GM18873 (cell line): Measurements from ENCODE around the gene CRYL1.

Experiments used
- ATAC-seq: cut with Tn5 transposase; IDR thresholded peaks from one replicate; pipeline ENCODE4 v1.9.1; 2021; ENCODE audit warnings: mild to moderate bottlenecking, moderate library complexity, moderate number of reproducible peaks; ENCODE audit not compliant: unreplicated experiment, low FRiP score

Gene CRYL1

DNA sequence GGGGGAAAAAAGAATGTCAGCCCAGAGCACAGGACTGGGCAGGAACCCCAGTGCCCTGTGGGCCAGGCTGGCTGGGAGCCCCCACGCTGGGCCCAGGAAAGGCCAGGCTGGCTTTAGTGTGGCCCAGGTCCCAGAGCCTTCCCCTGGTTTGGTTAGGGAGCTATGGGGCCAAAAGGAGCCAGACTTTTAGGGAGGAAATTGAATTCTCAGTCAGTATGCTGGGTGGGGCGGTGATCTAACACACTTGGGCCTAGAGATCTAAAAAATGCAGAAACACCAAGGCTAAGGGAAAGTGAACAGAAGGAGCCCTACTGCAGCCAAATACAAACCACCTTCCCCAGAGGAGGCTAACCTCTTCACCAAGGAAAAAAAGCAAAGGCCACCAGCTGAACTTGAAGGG lies 137.5 kb downstream of the CRYL1 start:
- ATAC-seq, result no peak

DNA sequence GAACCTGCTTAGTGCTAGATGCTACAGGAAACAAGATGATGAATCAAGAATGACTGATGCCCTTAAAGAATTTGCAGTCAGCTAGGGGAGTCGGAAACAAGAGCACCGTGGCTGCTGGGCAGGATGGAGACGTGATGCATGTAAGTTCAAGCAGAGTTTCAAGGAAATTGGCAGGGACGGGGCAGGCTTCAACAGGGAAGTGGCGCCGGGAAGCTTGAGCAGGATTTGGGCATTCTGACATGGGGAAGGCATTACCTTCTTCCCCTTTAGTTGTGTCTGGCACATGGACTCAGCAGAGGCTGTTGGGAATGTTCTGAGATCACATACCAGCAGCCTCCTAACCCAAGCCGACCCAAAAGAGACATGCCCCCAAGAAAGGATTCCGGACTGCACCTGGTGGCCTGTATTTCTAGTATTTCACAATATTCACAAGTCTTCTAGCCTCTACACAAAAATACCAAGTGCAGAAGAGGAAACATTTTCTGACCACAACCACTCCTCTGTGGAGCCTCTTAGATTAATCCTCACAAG lies 138.2 kb downstream of the CRYL1 start:
- no peak for ATAC-seq

DNA sequence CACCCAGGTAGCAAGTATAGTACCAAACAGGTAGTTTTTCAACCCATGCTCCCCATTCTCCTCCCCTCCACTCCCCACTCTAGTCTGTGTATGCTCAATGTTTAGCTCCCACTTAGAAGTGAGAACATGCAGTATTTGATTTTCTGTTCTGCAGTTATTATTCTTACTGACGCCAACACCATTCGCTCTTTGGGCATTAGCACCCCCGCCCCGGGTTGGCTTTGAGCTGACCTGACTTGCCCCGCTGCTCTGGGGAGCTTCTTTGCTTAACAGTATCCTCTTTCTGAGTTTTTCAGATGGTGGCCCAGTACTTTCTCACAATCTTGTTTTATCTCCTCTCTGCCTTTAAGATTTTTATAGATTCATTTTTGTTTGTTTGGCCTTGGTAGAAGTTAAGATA lies 138.7 kb downstream of the CRYL1 start:
- ATAC-seq, result no peak

DNA sequence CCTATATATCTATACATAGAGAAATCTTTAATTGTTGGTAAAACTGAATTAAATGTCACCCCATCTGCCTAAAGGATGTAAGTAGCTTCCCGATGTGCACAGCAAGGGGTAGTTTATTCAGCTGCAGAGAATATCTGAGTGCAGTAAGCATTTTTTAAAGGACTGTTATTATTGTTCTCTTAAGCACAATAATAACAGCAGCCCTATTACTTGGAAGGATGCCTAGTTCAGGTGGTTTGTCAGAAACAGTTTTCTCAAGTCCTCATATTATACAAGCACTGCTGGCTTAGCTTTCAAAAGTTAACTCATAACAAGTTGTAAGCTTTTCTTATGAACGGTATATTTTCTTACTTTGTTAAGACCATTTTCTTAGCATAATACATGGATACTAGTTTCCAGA lies 142.6 kb downstream of the CRYL1 start:
- no peak for ATAC-seq

GRCh38 chr13:20381401-20381800 lies 144.3 kb downstream of the CRYL1 start:
- no peak for ATAC-seq

- ATAC-seq, result no peak
Measured at GRCh38 chr13:20378721-20379120, 146.9 kb downstream of the CRYL1 start.

GRCh38 chr13:20377720-20378119 lies 147.9 kb downstream of the CRYL1 start:
- no peak for ATAC-seq

DNA sequence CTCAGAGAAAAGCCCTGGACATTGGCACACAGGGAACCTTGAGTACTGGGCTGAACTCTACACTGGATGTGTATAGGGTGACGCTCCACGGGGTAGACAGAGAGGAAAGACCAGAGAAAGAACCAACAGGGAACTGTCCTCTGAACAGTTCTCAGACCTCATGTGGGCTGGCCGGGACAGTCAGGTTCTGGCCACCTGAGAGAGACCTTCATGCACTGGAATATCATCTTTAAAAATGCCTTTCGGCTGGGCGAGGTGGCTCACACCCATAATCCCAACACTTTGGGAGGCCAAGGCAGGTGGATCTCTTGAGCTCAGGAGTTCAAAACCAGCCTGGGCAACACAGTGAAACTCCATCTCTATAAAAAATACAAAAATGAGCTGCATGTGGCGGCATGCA lies 149.8 kb downstream of the CRYL1 start:
- ATAC-seq, result no peak

DNA sequence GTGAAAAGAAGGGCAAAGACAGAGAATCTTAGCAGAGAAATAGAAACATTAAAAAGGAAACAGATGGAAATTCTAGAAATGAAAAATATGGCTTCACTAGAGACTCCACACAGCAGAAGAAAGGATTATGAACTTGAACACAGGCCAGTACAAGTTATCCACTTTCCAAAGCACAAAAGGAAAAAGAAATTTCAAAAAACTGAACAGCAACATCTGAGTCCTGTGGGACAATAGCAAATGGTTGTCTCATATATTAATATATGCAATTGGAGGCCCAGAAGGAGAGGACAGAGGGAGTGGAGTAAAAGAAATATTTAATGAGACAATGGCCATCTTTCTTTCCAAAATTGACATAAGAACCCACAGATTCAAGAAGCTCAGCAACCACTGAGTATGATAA lies 151.8 kb downstream of the CRYL1 start:
- no peak for ATAC-seq

DNA sequence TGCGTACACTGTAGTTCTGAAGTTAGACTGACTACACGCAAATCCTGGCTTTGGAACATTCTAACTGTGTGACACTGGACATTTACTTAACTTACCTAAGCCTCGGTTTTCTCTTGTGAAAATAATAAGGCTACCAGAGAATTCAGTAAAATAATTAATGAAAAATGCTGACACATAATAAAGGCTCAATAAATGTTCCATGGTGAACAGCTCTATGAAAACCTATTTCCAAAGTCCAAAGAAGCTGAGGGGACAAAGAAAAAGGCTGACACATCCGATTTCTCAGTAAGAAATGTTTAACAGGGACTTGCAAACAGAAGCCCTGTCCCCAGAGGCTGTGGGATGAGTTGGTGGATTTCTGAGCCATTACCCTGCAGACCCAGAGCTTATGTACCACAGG lies 153.8 kb downstream of the CRYL1 start:
- no peak for ATAC-seq

GRCh38 chr13:20370815-20371421 lies 154.7 kb downstream of the CRYL1 start:
- no peak for ATAC-seq

DNA sequence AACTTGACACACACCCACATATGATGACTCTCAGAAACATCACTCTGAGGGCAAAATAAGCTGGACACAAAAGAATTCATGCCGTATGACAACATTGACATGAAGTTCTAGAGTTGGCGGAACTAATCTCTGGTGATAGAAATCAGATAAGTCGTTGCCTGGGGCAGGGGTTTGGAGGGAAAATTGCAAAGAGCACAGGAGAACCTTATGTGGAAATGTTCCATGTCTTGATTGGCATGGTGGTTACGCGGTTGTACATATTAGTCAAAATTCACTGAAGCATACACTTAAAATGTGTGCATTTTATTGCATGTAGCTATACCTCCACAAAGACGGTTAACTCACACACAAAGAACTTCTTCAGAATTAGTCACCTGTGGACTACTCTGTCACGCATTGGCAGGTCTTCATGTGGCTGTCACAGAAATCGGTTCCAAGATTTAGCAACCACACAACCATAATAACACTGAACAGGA lies 155.7 kb downstream of the CRYL1 start:
- no peak for ATAC-seq

DNA sequence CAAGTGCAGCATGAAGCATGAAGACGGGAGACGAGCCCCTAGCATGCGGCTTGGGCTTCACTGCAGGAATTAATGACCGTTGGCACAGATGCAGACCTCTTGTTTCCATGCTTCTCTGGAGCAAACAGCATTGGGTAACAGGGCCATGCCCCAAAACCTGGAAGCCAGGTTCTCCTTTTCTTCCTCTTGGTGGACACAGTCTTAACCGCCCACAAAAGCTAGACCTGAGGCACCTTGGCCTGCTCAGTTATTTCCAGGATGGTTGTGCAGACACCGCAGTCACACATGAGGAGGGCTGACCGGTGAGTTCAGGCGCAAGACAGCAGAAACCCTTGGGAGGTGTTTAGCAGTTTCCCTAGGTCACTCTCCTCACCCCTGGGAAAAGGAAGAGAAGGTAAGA lies 159.6 kb downstream of the CRYL1 start:
- no peak for ATAC-seq

DNA sequence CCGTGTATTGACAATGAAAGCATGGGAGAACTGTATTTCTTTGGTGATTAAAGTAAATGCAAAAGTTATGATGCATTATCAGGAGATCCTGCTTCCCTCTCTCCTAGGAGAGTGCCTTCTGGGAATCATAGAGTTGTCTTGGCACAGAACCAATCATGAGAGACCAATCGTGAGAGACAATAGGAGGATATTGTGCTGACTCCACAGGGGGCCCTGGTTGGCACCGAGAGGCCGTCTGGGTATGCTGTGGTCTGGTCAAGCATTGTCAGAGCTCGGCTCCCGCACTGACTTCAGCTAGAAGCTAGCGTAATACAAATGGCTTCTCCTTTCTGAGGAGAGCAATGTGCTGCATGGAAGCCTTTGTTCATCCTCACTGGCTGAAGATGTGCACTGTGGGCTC lies 162.1 kb downstream of the CRYL1 start:
- ATAC-seq, result no peak

DNA sequence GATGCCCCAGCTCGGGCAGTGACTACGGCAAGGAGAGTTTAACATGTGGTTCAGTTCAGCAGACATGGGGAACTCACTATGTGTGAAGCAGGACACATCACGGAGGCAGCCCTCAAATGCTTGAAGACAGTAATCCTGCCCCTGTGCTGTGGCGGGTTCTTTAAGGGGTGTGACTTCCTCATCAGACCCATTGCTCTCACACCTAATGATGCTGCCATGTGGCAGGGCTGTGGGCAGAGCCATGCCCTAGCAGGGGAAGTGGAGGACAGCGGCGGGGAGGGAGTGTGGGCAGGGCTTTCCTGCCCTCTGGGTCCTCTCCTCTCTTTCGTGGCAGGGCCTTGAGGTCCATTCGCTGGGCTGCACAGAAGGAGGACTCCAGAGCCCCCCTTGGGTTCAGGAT lies 162.5 kb downstream of the CRYL1 start:
- ATAC-seq, result no peak

- ATAC-seq, result no peak
Measured at GRCh38 chr13:20362484-20363041, 163.1 kb downstream of the CRYL1 start.

DNA sequence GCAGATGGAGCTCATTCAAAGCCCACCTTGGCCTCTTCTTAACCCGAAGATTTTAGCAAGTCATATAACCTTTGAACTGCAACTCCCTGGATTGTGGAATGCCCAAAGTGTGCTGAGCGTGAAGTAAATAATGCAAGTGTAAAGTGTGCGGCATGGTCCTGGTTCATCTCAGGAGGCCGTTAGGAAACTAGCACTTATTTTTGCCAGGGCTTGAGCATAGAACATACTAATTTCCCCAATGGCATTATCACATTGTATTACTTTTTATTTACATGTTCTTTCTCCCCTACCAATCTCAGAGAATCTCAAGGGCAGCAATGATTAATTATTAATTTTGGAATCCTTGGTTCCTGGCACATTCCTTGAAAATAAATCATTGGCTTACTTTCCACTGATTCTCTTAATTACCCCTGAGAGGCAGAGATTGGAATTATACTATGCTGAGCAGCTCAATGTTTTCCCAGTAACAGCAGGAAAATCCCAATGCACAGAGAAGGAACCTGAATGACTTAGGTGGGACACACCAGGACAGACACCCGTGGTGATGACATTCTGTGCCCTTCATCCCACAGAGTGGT lies 164.7 kb downstream of the CRYL1 start:
- ATAC-seq, result no peak

GRCh38 chr13:20360041-20360491 lies 165.6 kb downstream of the CRYL1 start:
- no peak for ATAC-seq

DNA sequence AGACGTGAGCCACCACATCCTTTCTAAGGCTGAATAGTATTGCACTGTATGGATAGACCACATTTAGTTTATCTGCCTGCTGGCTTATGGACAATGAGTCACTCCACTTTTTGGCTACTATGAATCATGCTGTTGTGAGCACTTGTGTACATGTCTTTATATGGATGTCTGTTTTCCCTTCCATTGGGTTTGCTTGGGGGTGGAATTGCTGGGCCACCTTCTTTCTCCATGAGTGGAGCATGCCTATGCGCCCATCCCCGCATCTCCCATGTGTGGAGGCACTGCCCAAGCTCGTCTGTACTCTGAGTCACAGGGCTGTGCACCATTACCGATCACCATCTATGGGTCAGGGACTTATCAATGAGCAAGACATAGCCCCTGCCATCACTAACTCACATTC lies 166.3 kb downstream of the CRYL1 start:
- no peak for ATAC-seq

GRCh38 chr13:20358022-20358421 lies 167.6 kb downstream of the CRYL1 start:
- ATAC-seq, result no peak

GRCh38 chr13:20356444-20356843 lies 169.2 kb downstream of the CRYL1 start:
- ATAC-seq, result no peak

DNA sequence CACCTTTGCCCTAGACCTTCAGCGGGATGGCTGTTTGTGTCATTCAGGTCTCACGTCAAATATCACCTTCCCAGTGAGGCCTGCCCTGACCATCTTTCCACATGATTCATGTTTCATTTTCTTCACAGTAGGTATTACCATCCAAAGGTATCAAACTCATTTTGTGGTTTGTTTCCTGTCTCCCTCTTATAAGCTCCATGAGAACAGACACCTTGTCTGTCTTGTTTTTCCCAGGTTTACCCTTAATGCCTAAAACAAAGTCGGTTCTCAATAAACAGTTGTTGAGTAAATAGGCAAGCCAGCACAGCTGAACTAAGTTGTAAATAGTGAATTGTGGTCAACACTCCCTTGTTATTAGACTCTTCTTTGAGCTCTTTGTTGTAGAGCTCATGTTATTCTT lies 170.9 kb downstream of the CRYL1 start:
- ATAC-seq, result no peak
